HG03135 (cell line): ENCODE measurements around the gene OR2T6.
"Not testable (repeated sequence)": the region's sequence is repeated elsewhere in the genome, so short reads cannot be mapped to it uniquely, and the experiment has no call there.

Experiments used
- ATAC-seq: cut with Tn5 transposase; IDR thresholded peaks from one replicate; pipeline ENCODE4 v1.9.1; 2021; ENCODE audit warnings: mild to moderate bottlenecking, moderate library complexity; ENCODE audit not compliant: unreplicated experiment

Gene OR2T6

GRCh38 chr1:248432201-248432600 lies 56.7 kb downstream of the OR2T6 start:
- ATAC-seq = not testable (repeated sequence)

- ATAC-seq = not testable (repeated sequence)
Measured at GRCh38 chr1:248433811-248434415, 58.4 kb downstream of the OR2T6 start.

GRCh38 chr1:248434913-248435312 lies 59.4 kb downstream of the OR2T6 start:
- not testable (repeated sequence) for ATAC-seq

- not testable (repeated sequence) for ATAC-seq
Measured at GRCh38 chr1:248436303-248436702, 60.8 kb downstream of the OR2T6 start.

GRCh38 chr1:248438668-248439067 lies 63.1 kb downstream of the OR2T6 start:
- ATAC-seq = not testable (repeated sequence)

GRCh38 chr1:248439283-248439682 lies 63.7 kb downstream of the OR2T6 start:
- not testable (repeated sequence) for ATAC-seq
